ENCODE results near the gene IL18BP.

Gene IL18BP

DNA sequence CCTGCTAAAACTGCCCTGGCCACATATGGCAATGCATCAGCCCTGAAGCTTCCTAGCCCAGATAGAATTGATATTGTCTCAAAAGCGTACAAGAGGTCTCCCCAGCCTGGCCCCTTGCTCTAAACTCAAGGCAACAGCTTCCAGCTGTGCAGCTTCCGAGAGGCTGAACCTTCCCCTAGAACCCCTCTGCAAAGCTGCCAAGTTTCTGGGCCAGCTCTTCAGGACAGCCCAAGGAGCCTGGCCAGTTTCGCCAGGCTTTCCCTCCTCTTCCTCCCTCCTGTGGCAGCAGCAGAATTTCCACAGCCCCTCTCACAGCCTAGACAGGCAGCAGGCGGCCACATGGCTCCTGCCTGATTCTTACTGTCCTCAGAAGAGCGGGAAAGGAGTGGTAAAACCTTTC, 47.1 kb downstream of the IL18BP start:
- DNase-seq (ENCODE audit: low spot score) = no peak

DNA sequence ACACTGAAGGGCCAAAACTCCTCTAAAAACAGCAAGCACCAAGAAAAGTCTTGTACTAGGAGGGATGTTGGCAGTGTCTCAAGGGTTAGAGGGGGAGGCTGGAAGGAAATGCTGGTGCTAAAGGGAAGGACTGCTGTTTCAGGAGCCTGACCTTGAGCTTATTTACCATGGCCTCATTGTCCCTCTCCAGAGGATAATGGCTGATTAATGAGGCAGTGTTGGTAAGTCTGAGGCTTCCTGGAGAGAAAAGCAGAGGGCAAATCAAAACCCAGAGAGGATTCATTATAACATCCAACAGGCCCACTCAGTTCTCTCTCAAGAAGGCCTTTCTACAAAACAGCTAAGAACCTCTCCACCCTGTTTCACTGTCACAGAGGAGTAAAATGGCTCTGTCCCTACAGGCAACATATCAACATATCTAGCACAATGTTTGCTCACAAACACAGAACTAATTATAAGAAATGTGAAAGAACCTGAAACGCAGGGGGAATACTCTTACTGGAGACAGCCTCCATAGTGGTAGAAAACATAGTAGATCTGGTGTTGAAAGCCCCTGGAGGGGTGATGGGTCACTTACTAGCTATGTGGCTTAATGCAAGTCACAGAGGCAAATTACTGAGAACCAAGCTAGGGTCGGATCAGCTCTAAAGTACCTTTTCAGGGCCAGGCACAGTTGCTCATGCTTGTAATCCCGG, 50.2 kb downstream of the IL18BP start:
- DNase-seq (ENCODE audit: low spot score) = no peak

Measured in kidney capillary endothelial cell (primary cell).